Heart left ventricle (tissue), 16 donors: ENCODE measurements around the gene MC1R. TPM values are rescaled to one million over a fixed set of nuclear protein-coding genes. Genes with fewer than 3 reads are reported as not detected.

Source experiments
- ATAC-seq, 4 donors: fragments of 200-7000 bp; cut with Tn5 transposase; one replicate each; pipeline ENCODE4 v1.9.1; 2020 to 2022; ENCODE audit warnings: moderate library complexity in 4 of 4, mild to moderate bottlenecking in 3 of 4, moderate number of reproducible peaks in 1 of 4
- DNase-seq, 5 donors: peaks; one replicate each; pipeline ENCODE4 v3.0.0-alpha.2; 2020
- H3K27ac ChIP-seq, 12 donors: fragments of 200-600 bp; sonication (generic) in 4 of 12; one replicate each; pipeline versions ENCODE4 v1.5.0 to v1.8.0; 2016 to 2022; ENCODE audit warnings: mild to moderate bottlenecking in 2 of 12
- H3K27me3 ChIP-seq, 9 donors: fragments of 200-600 bp; sonication (generic) in 2 of 9; one replicate each; pipeline versions ENCODE4 v1.5.1 to v1.8.0; 2016 to 2022; ENCODE audit warnings: mild to moderate bottlenecking in 3 of 9
- H3K36me3 ChIP-seq, 9 donors: fragments of 200-600 bp; sonication (generic) in 2 of 9; one replicate each; pipeline versions ENCODE4 v1.5.0 to v1.8.0; 2018 to 2022; ENCODE audit warnings: mild to moderate bottlenecking in 2 of 9
- H3K4me1 ChIP-seq, 12 donors: fragments of 200-600 bp; sonication (generic) in 4 of 12; one replicate each; pipeline versions ENCODE4 v1.5.0 to v1.8.0; 2016 to 2022; ENCODE audit warnings: mild to moderate bottlenecking in 3 of 12
- H3K4me3 ChIP-seq, 12 donors: fragments of 200-600 bp; sonication (generic) in 4 of 12; one replicate each; pipeline versions ENCODE4 v1.5.0 to v1.8.0; 2017 to 2022; ENCODE audit warnings: mild to moderate bottlenecking in 9 of 12, moderate library complexity in 4 of 12
- H3K9me3 ChIP-seq, 12 donors: fragments of 200-600 bp; sonication (generic) in 4 of 12; one replicate each; pipeline versions ENCODE4 v1.5.0 to v1.8.0; 2016 to 2022; ENCODE audit warnings: mild to moderate bottlenecking in 1 of 12
- POLR2A ChIP-seq, 2 donors: fragments of 450-650 bp; IDR thresholded peaks; one replicate each; pipeline ENCODE4 v1.6.1; 2017; ENCODE audit warnings: antibody characterized with exemption in 2 of 2, mild to moderate bottlenecking in 2 of 2, moderate library complexity in 2 of 2
- WGBS, 4 donors: extraction: QIAGEN DNeasy Blood & Tissue Kit in 2 of 4; methylation state at CpG; one replicate each; pipeline versions ENCODE4 v1.1.5 to v1.1.7; 2013 to 2018; 5-methylcytosine and 5-hydroxymethylcytosine counted together
- intact Hi-C, 10 donors: fragments of 100-400 bp; cut with DNase I; formaldehyde crosslinking; loops; one replicate each; pipeline versions ENCODE4 v1.11.1 to v1.14.2; 2022
- polyA plus RNA-seq, 2 donors: library from polyadenylated mRNA; stranded (reverse); fragments of 200-250 nt; gene quantifications; one replicate each; pipeline ENCODE4 v1.2.3, GENCODE V29; 2013
- total RNA-seq, 9 donors: library from RNA; depleted of rRNA in 2 of 9; stranded (reverse); fragments of >200 nt in 2 of 9; fragmentation: NEBNext Ultra II Directional in 3 of 9; extraction: Animal tissue kit (Norgen Biotek cat#: 25700) in 3 of 9; gene quantifications; one replicate each; pipeline versions ENCODE4 v1.1.0 to v1.2.4, GENCODE V29; 2016 to 2023
- TF ChIP-seq, protein P1 (sequence below), 12 donors: fragments of 200-600 bp; sonication (generic) in 4 of 12; IDR thresholded peaks; one replicate each; pipeline versions ENCODE4 v1.5.0 to v1.8.0; 2018 to 2022; ENCODE audit warnings: antibody characterized with exemption in 12 of 12, mild to moderate bottlenecking in 5 of 12
- donor health status: ischemic (EF 13 %, LVEDD 7.1; RV severe dilation, severe dysfunction).
- donor health status: healthy with polysubstance abuse.
- donor health status: DM: no; HTN: yes; CAD: no.
- donor health status: DM: no; HTN: no; CAD: no.
- donor health status: ischemic (EF 25% LVEDD 6.9; RV normal size, moderate dysfunction).
- donor health status: ischemic (EF 25% LVEDD 5.7; RV mildly dilated, moderate dysfunction).
- donor health status: healthy.
- donor health status: DM: yes; HTN: yes; CAD: no.
- donor health status: ischemic (EF 35%, LVEDD 5.7; RV mildly dilated, moderate dysfunction).
- donor health status: nonischemic (EF 11% LVEDD 7.7; RV severe dilation, severe dysfunction).
- donor health status: DM: yes; HTN: yes; CAD: no.
- donor health status: PGD.
- donor health status: ischemic (EF 29% LVEDD 5.4; RV normal size, mild dysfunction).
- donor health status: nonischemic (EF 23%, LVEDD 6.1; RV moderate dilation, normal function).

Gene MC1R
- total and polyA plus RNA-seq, 11 donors: 0.42 to 2.1 (median 1.3) TPM

DNA sequence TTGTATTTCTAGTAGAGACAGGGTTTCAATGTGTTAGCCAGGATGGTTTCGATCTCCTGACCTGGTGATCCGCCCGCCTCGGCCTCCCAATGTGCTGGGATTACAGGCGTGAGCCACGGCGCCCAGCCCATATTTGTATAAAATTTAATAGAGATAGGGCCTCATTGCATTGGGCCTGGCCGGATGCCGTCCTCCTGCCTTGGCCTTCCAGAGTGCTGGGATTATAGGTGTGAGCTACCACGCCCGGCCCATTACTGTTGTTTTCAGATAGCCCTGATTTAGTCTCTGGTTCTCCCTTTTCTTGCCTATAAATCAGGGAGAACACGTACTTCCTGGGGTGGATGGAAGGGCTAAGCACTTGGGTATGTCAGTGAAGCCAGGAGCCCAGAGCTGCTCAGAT is 33.4 kb downstream of the MC1R start:
- Histone ChIP-seq H3K27ac (no peak overlapping the region), H3K9me3 (no peaks in the 10 kb centered on the region), H3K4me3 (no peak overlapping the region), H3K27me3 (no peaks in the 10 kb centered on the region), H3K36me3 (peaks cover 0 to 17% (median 8%) of the 10 kb centered on the region in 9 donors), H3K4me1 (peaks cover 0 to 32% (median 14%) of the 10 kb centered on the region in 12 donors)
- ATAC-seq (no peak), DNase-seq (no peak)
- TF ChIP-seq, protein P1, sequence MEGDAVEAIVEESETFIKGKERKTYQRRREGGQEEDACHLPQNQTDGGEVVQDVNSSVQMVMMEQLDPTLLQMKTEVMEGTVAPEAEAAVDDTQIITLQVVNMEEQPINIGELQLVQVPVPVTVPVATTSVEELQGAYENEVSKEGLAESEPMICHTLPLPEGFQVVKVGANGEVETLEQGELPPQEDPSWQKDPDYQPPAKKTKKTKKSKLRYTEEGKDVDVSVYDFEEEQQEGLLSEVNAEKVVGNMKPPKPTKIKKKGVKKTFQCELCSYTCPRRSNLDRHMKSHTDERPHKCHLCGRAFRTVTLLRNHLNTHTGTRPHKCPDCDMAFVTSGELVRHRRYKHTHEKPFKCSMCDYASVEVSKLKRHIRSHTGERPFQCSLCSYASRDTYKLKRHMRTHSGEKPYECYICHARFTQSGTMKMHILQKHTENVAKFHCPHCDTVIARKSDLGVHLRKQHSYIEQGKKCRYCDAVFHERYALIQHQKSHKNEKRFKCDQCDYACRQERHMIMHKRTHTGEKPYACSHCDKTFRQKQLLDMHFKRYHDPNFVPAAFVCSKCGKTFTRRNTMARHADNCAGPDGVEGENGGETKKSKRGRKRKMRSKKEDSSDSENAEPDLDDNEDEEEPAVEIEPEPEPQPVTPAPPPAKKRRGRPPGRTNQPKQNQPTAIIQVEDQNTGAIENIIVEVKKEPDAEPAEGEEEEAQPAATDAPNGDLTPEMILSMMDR (IDR thresholded peaks at IDR 0.05): no peak
- no peak for TF ChIP-seq POLR2A (IDR thresholded peaks at IDR 0.05)
- intact Hi-C loops: no loop called here
- 94 to 97% (median 95%) methylated on average over 12 of the region's 12 CpGs for WGBS, 4 donors

DNA sequence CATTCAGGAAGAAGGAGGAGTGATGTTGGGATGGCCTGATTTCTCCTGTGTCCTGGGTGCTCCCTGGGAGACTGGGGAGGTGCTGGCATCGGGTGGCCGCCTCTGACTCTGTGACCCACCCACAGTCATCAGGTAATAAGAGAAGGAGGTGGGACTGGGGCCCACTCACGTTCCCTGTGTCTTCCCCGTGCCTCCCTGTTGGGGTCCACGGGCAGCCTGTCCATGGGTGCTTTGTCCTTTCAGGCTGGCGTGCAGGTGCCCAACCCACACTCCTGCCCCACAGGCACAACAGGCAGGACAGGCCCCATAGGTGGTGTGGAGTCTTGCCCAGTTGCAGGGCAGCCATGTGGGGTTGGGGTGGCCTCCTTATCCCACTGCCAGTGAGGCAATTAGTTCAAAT is 33.9 kb downstream of the MC1R start:
- no peaks in the 10 kb centered on the region for H3K9me3 ChIP-seq
- H3K4me1 ChIP-seq: peaks cover 0 to 35% (median 13%) of the 10 kb centered on the region in 12 donors
- peaks cover 0 to 22% (median 12%) of the 10 kb centered on the region in 9 donors for H3K36me3 ChIP-seq
- H3K27ac ChIP-seq: no peak overlapping the region
- 92 to 97% (median 96%) methylated on average over 5 to 6 of the region's 6 CpGs for WGBS, 4 donors
- intact Hi-C loops: no loop called here
- TF ChIP-seq, protein P1 (IDR thresholded peaks at IDR 0.05): no peak
- TF ChIP-seq POLR2A (IDR thresholded peaks at IDR 0.05): no peak
- no peak overlapping the region for H3K4me3 ChIP-seq
- no peak for ATAC-seq
- H3K27me3 ChIP-seq: no peaks in the 10 kb centered on the region
- DNase-seq: no peak

DNA sequence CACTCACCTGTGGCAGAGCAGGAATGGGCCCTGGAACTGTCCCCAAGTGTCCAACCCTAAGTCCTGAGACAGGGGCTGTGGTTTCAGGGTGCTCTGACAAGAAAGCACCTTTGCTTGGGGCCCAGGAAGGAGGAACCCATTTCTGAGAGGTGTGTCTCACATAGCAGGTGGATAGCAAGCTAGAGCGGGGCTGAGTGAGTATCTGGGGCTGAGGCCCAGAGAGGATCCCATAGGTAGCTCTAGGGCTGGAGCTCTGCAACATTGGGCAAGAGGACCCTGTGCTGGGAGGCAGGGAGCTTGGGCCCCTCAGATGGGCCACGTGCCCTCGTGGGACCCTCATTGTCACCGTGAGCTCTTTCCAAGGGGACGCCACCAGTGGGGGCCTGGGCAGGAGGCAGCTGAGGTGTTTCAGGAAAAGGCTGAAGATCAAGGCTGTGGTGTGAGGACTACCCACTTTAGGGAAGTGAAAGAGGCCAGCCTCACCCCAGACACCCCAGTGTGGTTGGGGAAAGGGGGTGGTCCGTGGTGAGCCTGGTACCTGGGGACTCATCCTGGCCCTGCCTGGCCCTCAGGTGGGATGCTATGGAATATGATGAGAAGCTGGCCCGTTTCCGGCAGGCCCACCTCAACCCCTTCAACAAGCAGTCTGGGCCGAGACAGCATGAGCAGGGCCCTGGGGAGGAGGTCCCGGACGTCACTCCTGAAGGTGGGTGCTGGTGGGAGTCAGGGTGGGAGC is 35.2 kb downstream of the MC1R start:
- no peaks in the 10 kb centered on the region for H3K27me3 ChIP-seq
- H3K4me1 ChIP-seq: peaks cover 0 to 34% (median 5%) of the 10 kb centered on the region in 12 donors
- DNase-seq (no peak), ATAC-seq (no peak)
- WGBS, 4 donors: 91 to 97% (median 95%) methylated on average over 9 to 11 of the region's 11 CpGs
- no peak overlapping the region for H3K27ac ChIP-seq
- H3K4me3 ChIP-seq: no peak overlapping the region
- no peaks in the 10 kb centered on the region for H3K9me3 ChIP-seq
- TF ChIP-seq, protein P1 (IDR thresholded peaks at IDR 0.05): no peak
- TF ChIP-seq POLR2A (IDR thresholded peaks at IDR 0.05): no peak
- H3K36me3 ChIP-seq: peaks cover 0 to 34% (median 23%) of the 10 kb centered on the region in 9 donors
- intact Hi-C loops: no loop called here

DNA sequence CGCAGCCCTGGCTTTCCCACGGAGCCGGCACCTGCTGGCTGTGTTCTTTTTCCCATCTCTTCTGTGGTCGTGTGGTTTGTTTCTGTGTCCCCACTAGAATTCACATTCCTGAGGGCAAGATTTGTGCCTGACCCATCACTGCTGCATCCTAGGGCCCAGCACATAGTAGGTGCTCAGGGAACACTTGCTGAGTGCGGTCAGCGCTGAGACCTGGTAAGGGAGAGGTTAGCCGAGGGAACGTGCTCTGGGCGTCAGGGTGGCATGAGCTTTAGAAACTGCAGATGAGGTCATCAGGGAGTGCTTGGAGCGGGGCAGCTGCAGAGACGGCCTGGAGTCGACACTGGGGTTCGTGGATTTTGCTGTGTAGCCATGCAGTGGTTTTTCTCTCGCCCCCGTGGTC is 35.8 kb downstream of the MC1R start:
- Histone ChIP-seq H3K9me3 (no peaks in the 10 kb centered on the region), H3K27me3 (no peaks in the 10 kb centered on the region), H3K4me1 (peaks cover 0 to 30% (median 2%) of the 10 kb centered on the region in 12 donors), H3K27ac (no peak overlapping the region), H3K36me3 (peaks cover 0 to 40% (median 29%) of the 10 kb centered on the region in 9 donors), H3K4me3 (no peak overlapping the region)
- no peak for ATAC-seq
- WGBS, 4 donors: 91 to 96% (median 95%) methylated on average over 15 of the region's 15 CpGs
- no peak for DNase-seq
- TF ChIP-seq POLR2A (IDR thresholded peaks at IDR 0.05): no peak
- TF ChIP-seq, protein P1 (IDR thresholded peaks at IDR 0.05): no peak
- intact Hi-C loops: no loop called here
